PFSK-1 (cell line): ENCODE results near the gene USP7.

Experiments
- FOXP2 ChIP-seq: optimal IDR thresholded peaks from 2 replicates; pipeline ENCODE3; 2011; ENCODE audit warnings: borderline replicate concordance, control low read depth, inconsistent platforms; ENCODE audit not compliant: insufficient read depth; ENCODE audit errors: extremely low read length, extremely low read depth
- POLR2AphosphoS5 ChIP-seq: IDR thresholded peaks from 2 replicates; pipeline ENCODE4 v1.6.1; 2012; ENCODE audit warnings: low read depth, mild to moderate bottlenecking, control low read depth, low read length, moderate library complexity
- SIN3A ChIP-seq: IDR thresholded peaks from 2 replicates; pipeline ENCODE4 v1.6.1; 2012; ENCODE audit warnings: mild to moderate bottlenecking, low read length, moderate library complexity, borderline replicate concordance; ENCODE audit not compliant: insufficient read depth
- TAF1 ChIP-seq: IDR thresholded peaks from 2 replicates; pipeline ENCODE4 v1.6.1; 2012; ENCODE audit warnings: low read length, control low read depth, borderline replicate concordance; ENCODE audit not compliant: insufficient read depth
- TF ChIP-seq, protein P1 (sequence below), 2 experiments: IDR thresholded peaks; 2 replicates each; pipeline versions ENCODE4 v1.6.1 to v1.8.0; 2011 to 2012; ENCODE audit warnings: low read depth in 2 of 2, low read length in 2 of 2, control low read depth in 1 of 2, inconsistent platforms in 1 of 2, mild to moderate bottlenecking in 1 of 2, moderate library complexity in 1 of 2; ENCODE audit not compliant: insufficient read depth in 1 of 2

Gene USP7

GRCh38 chr16:8893426-8893825 lies 70.3 kb downstream of the USP7 start:
- TF ChIP-seq, protein P1, sequence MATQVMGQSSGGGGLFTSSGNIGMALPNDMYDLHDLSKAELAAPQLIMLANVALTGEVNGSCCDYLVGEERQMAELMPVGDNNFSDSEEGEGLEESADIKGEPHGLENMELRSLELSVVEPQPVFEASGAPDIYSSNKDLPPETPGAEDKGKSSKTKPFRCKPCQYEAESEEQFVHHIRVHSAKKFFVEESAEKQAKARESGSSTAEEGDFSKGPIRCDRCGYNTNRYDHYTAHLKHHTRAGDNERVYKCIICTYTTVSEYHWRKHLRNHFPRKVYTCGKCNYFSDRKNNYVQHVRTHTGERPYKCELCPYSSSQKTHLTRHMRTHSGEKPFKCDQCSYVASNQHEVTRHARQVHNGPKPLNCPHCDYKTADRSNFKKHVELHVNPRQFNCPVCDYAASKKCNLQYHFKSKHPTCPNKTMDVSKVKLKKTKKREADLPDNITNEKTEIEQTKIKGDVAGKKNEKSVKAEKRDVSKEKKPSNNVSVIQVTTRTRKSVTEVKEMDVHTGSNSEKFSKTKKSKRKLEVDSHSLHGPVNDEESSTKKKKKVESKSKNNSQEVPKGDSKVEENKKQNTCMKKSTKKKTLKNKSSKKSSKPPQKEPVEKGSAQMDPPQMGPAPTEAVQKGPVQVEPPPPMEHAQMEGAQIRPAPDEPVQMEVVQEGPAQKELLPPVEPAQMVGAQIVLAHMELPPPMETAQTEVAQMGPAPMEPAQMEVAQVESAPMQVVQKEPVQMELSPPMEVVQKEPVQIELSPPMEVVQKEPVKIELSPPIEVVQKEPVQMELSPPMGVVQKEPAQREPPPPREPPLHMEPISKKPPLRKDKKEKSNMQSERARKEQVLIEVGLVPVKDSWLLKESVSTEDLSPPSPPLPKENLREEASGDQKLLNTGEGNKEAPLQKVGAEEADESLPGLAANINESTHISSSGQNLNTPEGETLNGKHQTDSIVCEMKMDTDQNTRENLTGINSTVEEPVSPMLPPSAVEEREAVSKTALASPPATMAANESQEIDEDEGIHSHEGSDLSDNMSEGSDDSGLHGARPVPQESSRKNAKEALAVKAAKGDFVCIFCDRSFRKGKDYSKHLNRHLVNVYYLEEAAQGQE (IDR thresholded peaks at IDR 0.05; ENCODE audit: insufficient read depth in 1 of 2, low read depth in 2 of 2, low read length in 2 of 2): no peak
- TF ChIP-seq POLR2AphosphoS5 (no peak), SIN3A (no peak), TAF1 (no peak), FOXP2 (no peak)

DNA sequence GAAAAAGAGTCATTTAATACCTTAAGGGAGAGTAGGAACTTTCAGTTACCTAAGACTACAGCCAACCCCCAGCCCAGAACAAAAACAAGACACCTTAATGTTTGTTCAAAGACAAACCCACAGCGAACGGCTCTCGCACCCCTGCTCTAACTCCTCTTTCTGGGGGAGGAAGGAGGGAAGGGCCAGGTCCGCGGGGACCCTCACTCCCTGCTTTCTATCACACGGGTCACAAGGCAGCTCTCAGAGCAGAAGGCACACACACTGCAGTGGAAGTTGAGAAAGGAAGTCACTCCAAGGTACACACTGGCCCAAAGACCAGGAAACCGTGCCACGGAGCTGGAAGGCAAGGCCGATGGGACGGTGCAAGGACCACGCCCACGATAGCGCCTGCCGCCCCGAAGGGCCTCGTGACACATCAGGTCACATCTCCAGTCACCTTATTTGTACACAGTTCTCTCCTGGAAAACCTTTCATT lies 71.6 kb downstream of the USP7 start:
- TF ChIP-seq POLR2AphosphoS5 (no peak), SIN3A (no peak), FOXP2 (no peak), TAF1 (no peak)
- TF ChIP-seq, protein P1 (IDR thresholded peaks at IDR 0.05; ENCODE audit: insufficient read depth in 1 of 2, low read depth in 2 of 2, low read length in 2 of 2): no peak

DNA sequence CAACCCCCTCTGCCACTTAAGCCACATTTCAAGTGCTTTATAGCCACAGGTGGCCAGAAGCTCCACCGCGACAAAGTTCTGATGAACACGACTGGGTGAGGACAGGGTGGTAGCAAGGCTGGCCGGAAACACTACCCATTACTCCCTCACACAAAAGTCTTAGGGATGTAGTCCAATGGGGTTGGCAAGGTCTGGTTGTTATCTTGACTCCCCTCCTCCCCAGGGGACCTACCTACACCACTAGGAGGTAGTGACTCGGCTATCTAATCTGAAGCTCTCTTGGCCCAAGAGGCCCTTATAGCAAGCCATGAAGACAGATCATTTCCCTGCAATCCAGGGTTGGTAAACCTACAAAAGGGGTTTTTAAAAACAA lies 73.2 kb downstream of the USP7 start:
- TF ChIP-seq TAF1: no peak
- TF ChIP-seq POLR2AphosphoS5: no peak
- no peak for TF ChIP-seq SIN3A

- no peak for TF ChIP-seq TAF1
- TF ChIP-seq POLR2AphosphoS5: 0 out of 2 replicates have a peak, but pooled peaks have one; percentile 12
Observed at GRCh38 chr16:8889893-8890548, 73.7 kb downstream of the USP7 start.

DNA sequence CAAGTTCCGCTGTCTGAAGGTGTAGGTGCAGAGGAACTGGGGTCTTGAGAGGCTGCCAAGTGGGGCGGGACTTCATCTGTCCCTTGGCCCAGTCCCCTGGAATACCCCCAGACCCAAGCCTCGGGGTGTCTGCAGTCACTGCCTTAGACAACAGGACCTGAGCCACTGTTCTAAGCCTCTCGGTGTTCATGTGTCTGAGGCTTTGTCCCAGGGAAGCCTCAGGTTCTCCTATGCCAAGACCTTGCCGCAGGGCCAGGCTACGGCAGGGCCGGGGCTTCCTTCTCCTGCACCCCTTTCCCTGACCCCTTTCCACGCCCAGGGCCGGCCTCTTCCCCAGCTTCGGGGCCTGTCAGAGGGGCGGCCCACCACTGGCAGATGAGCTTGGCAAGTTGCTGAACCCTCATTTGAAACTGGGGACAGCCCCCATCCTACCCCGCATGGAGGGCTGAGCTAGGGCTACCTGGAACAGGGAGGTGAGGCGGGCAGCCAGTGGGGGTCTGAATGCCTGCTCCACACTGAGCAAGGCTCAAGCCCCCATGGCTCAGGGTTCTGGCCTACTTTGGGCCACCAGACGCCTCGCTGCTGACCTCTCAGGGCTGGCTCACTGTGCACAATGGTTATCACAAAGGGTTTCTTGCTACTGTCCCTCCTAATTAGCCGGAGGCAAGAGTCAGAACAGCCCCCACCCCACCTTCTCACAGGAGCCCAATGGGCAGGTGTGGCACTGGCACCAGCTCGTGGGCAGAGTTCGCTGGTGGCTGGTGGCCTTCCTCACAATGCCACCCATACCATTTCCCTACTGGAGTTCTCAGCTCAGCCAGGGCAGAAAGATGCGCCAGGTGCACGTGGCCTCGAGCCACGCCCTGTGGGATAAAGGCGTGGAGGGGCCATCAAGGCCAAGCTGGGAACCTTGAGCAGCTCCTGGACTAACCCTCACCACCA lies 74.5 kb downstream of the USP7 start:
- TF ChIP-seq POLR2AphosphoS5 (no peak), TAF1 (no peak), SIN3A (no peak), FOXP2 (no peak)
- TF ChIP-seq, protein P1 (IDR thresholded peaks at IDR 0.05; ENCODE audit: insufficient read depth in 1 of 2, low read depth in 2 of 2, low read length in 2 of 2): no peak

DNA sequence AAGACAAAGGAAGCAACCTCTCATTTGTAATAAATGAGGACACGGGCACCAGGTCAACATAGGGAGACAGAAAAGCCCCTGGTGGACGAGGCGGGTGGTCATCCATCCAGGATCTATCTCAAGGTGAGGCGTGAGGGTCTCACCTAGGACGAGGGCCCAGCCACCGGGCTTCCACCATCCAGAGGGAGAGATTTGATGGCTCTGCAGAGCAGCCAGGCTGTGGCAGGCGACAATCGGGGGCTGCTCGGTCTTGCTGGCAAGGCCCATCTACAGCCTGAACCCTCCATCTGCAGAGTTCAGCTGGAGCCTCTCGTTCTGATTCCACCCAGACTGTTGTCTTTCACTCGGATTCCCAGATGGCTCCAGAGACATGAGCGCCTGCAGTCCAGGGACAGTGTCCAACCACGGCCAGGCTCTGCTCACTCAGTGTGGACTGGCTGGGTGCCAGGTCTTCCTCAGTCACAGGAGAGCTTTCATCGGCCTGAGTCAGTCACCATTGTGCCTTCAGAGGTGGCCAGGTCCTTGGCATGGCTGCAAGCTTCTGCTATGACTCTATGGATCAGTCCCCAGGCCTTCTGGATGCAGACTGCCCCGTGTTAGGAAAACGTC lies 75.7 kb downstream of the USP7 start:
- TF ChIP-seq SIN3A (no peak), TAF1 (no peak)
- TF ChIP-seq, protein P1 (IDR thresholded peaks at IDR 0.05; ENCODE audit: insufficient read depth in 1 of 2, low read depth in 2 of 2, low read length in 2 of 2): no peak
